T-cell (primary cell): ENCODE results near the gene SLC16A12. TPM values are rescaled to one million over a fixed set of nuclear protein-coding genes. Genes with fewer than 3 reads are reported as not detected.

Source experiments
- ATAC-seq, 4 experiments: fragments of 200-7000 bp in 3 of 4; fragments of 150-1000 bp in 1 of 4; cut with Tn5 transposase; replicated peaks in 1 of 4; 1 replicate in 3 of 4; 2 replicates in 1 of 4; pipeline ENCODE4 v1.10.0; 2021; ENCODE audit warnings: moderate library complexity in 3 of 4, mild to moderate bottlenecking in 2 of 4, moderate number of reproducible peaks in 1 of 4
- CTCF ChIA-PET, 2 donors: fragments of 300-600 bp; sonication (Branson Sonifier 250); formaldehyde crosslinking; loops; one replicate each; lab custom pipeline; 2022; ENCODE audit warnings: antibody characterized with exemption in 2 of 2; lab: Charles Lee
- POLR2A ChIA-PET, 2 donors: fragments of 300-600 bp; sonication (Branson Sonifier 250); formaldehyde crosslinking; loops; one replicate each; lab custom pipeline; 2022; ENCODE audit warnings: antibody characterized with exemption in 2 of 2; lab: Charles Lee
- DNase-seq, 35 experiments: peaks; one replicate each; pipeline versions ENCODE4 v3.0.0 to v3.0.0-alpha.2; 2013 to 2023
- H3K27ac ChIP-seq: one replicate; pipeline ENCODE4 v1.5.1; 2013; ENCODE audit warnings: low read length
- H3K27me3 ChIP-seq, 2 experiments: replicated peaks in 1 of 2; 1 replicate in 1 of 2; 2 replicates in 1 of 2; pipeline versions ENCODE4 v1.6.1 to v1.7.0; 2013; ENCODE audit warnings: low read length in 1 of 2, mixed read lengths in 1 of 2; ENCODE audit not compliant: control insufficient read depth in 2 of 2, insufficient read depth in 2 of 2; ENCODE audit errors: extremely low read depth in 1 of 2
- H3K36me3 ChIP-seq, 2 donors: 1 replicate in 1 of 2; 2 replicates in 1 of 2; pipeline versions ENCODE4 v1.6.1 to v1.7.0; 2013; ENCODE audit warnings: low read length in 1 of 2; ENCODE audit not compliant: control insufficient read depth in 2 of 2, insufficient read depth in 1 of 2; ENCODE audit errors: extremely low read depth in 1 of 2
- H3K4me1 ChIP-seq, 2 experiments: 1 replicate in 1 of 2; 2 replicates in 1 of 2; pipeline versions ENCODE4 v1.6.1 to v1.7.0; 2013; ENCODE audit warnings: low read length in 2 of 2, mixed read lengths in 1 of 2; ENCODE audit not compliant: insufficient read depth in 2 of 2, control insufficient read depth in 1 of 2; ENCODE audit errors: extremely low read depth in 1 of 2
- H3K4me3 ChIP-seq, 2 donors: 1 replicate in 1 of 2; 2 replicates in 1 of 2; pipeline versions ENCODE4 v1.5.1 to v1.7.0; 2013; ENCODE audit warnings: mild to moderate bottlenecking in 2 of 2, low read length in 1 of 2, moderate library complexity in 1 of 2; ENCODE audit not compliant: control insufficient read depth in 1 of 2; ENCODE audit errors: extremely low read depth in 1 of 2
- H3K9me3 ChIP-seq: 2 replicates; pipeline ENCODE4 v1.7.0; 2013
- H3K27ac Mint-ChIP-seq, 2 donors: one replicate each; pipeline ENCODE4 v1.8.0; 2020 to 2021; ENCODE audit warnings: mild to moderate bottlenecking in 2 of 2, mixed read lengths in 2 of 2
- H3K27me3 Mint-ChIP-seq, 2 donors: one replicate each; pipeline ENCODE4 v1.8.0; 2021 to 2022; ENCODE audit warnings: mixed read lengths in 2 of 2
- H3K36me3 Mint-ChIP-seq: one replicate; pipeline ENCODE4 v1.8.0; 2021; ENCODE audit warnings: mixed read lengths
- H3K4me1 Mint-ChIP-seq, 3 donors: one replicate each; pipeline ENCODE4 v1.8.0; 2020 to 2022; ENCODE audit warnings: mixed read lengths in 3 of 3, mild to moderate bottlenecking in 1 of 3
- H3K4me3 Mint-ChIP-seq, 3 donors: one replicate each; pipeline ENCODE4 v1.8.0; 2020 to 2022; ENCODE audit warnings: mild to moderate bottlenecking in 3 of 3, mixed read lengths in 3 of 3, moderate library complexity in 3 of 3
- H3K9me3 Mint-ChIP-seq, 3 donors: one replicate each; pipeline ENCODE4 v1.8.0; 2020 to 2022; ENCODE audit warnings: mixed read lengths in 3 of 3
- WGBS: methylation state at CpG from one replicate; pipeline ENCODE4 v1.1.5; 2013; ENCODE audit warnings: missing lambda C conversion rate; ENCODE audit not compliant: insufficient coverage; 5-methylcytosine and 5-hydroxymethylcytosine counted together
- total RNA-seq, 35 experiments: library from RNA in 6 of 35; stranded (reverse) in 6 of 35; fragments of 120-200 nt in 1 of 35; gene quantifications; one replicate each; pipeline versions ENCODE4 v1.2.1 to v1.2.4 and lab custom pipeline; 2013 to 2026

Gene SLC16A12
- total RNA-seq, 5 donors from 2014 or later (not counting 1 experiment from before 2014, with no cell fraction given) = not detected

- H3K27ac Mint-ChIP-seq = no peak overlapping the region
- peaks cover 2 to 5% of the 10 kb centered on the region in 2 donors for H3K27me3 Mint-ChIP-seq
- no CpG with 5 or more reads among the region's 1 CpG for WGBS
Measured at GRCh38 chr10:89471110-89471809, 64.1 kb downstream of the SLC16A12 start.

GRCh38 chr10:89470628-89471027 is 64.8 kb downstream of the SLC16A12 start:
- peaks cover 0 to 3% (median 0%) of the 10 kb centered on the region in 3 donors for H3K4me1 Mint-ChIP-seq
- Histone ChIP-seq H3K36me3 (no peaks in the 10 kb centered on the region), H3K27ac (no peak overlapping the region), H3K4me1 (no peaks in the 10 kb centered on the region), H3K27me3 (peaks cover 0 to 2% of the 10 kb centered on the region in 2 experiments), H3K4me3 (no peak overlapping the region), H3K9me3 (no peaks in the 10 kb centered on the region)
- no peak overlapping the region for H3K4me3 Mint-ChIP-seq
- H3K36me3 Mint-ChIP-seq = no peaks in the 10 kb centered on the region
- DNase-seq = no peak
- ChIA-PET POLR2A (no interaction called here), CTCF (no interaction called here)
- ATAC-seq = no peak
- H3K27me3 Mint-ChIP-seq = peaks cover 4 to 5% of the 10 kb centered on the region in 2 donors
- WGBS = no CpG with 5 or more reads among the region's 2 CpGs
- H3K9me3 Mint-ChIP-seq = no peaks in the 10 kb centered on the region
- no peak overlapping the region for H3K27ac Mint-ChIP-seq

More at GRCh38 chr10:89471110-89471809, 64.1 kb downstream of the SLC16A12 start:
- Mint-ChIP-seq H3K9me3 (no peaks in the 10 kb centered on the region), H3K36me3 (no peaks in the 10 kb centered on the region), H3K4me3 (no peak overlapping the region), H3K4me1 (peaks cover 0 to 3% (median 0%) of the 10 kb centered on the region in 3 donors)
- Histone ChIP-seq H3K9me3 (no peaks in the 10 kb centered on the region), H3K27me3 (peaks cover 0 to 2% of the 10 kb centered on the region in 2 experiments), H3K36me3 (no peaks in the 10 kb centered on the region), H3K27ac (no peak overlapping the region), H3K4me1 (no peaks in the 10 kb centered on the region), H3K4me3 (no peak overlapping the region)
- CTCF ChIA-PET = no interaction called here
- ATAC-seq (no peak), DNase-seq (no peak)
- POLR2A ChIA-PET = no interaction called here

GRCh38 chr10:89469517-89469916 is 65.9 kb downstream of the SLC16A12 start:
- no peak for ATAC-seq
- Histone ChIP-seq H3K4me3 (no peak overlapping the region), H3K9me3 (no peaks in the 10 kb centered on the region), H3K36me3 (no peaks in the 10 kb centered on the region), H3K27me3 (peaks cover 0 to 2% of the 10 kb centered on the region in 2 experiments), H3K4me1 (no peaks in the 10 kb centered on the region), H3K27ac (no peak overlapping the region)
- Mint-ChIP-seq H3K27me3 (peaks cover 5% of the 10 kb centered on the region in 2 donors), H3K9me3 (no peaks in the 10 kb centered on the region), H3K36me3 (no peaks in the 10 kb centered on the region), H3K4me3 (no peak overlapping the region), H3K4me1 (peaks cover 0 to 3% (median 0%) of the 10 kb centered on the region in 3 donors), H3K27ac (no peak overlapping the region)
- ChIA-PET POLR2A (no interaction called here), CTCF (no interaction called here)
- DNase-seq = no peak

GRCh38 chr10:89468191-89468965 is 67.0 kb downstream of the SLC16A12 start:
- Histone ChIP-seq H3K27me3 (peaks cover 0 to 2% of the 10 kb centered on the region in 2 experiments), H3K9me3 (no peaks in the 10 kb centered on the region), H3K36me3 (no peaks in the 10 kb centered on the region), H3K4me3 (no peak overlapping the region), H3K4me1 (no peaks in the 10 kb centered on the region), H3K27ac (no peak overlapping the region)
- peaks cover 0 to 5% of the 10 kb centered on the region in 2 donors for H3K27me3 Mint-ChIP-seq
- DNase-seq (no peak), ATAC-seq (no peak)
- H3K27ac Mint-ChIP-seq = no peak overlapping the region
- H3K36me3 Mint-ChIP-seq = no peaks in the 10 kb centered on the region
- ChIA-PET POLR2A (no interaction called here), CTCF (no interaction called here)
- H3K4me1 Mint-ChIP-seq = peaks cover 0 to 3% (median 0%) of the 10 kb centered on the region in 3 donors
- H3K9me3 Mint-ChIP-seq = no peaks in the 10 kb centered on the region
- WGBS = 89% methylated on average over 1 of the region's 9 CpGs
- no peak overlapping the region for H3K4me3 Mint-ChIP-seq

GRCh38 chr10:89466599-89467035 is 68.8 kb downstream of the SLC16A12 start:
- Histone ChIP-seq H3K27ac (no peak overlapping the region), H3K9me3 (no peaks in the 10 kb centered on the region), H3K4me3 (no peak overlapping the region), H3K36me3 (no peaks in the 10 kb centered on the region), H3K27me3 (no peaks in the 10 kb centered on the region), H3K4me1 (no peaks in the 10 kb centered on the region)
- DNase-seq (no peak), ATAC-seq (no peak)
- H3K4me1 Mint-ChIP-seq = peaks cover 0 to 3% (median 0%) of the 10 kb centered on the region in 3 donors
- H3K4me3 Mint-ChIP-seq = no peak overlapping the region
- ChIA-PET CTCF (no interaction called here), POLR2A (no interaction called here)
- peaks cover 0 to 5% of the 10 kb centered on the region in 2 donors for H3K27me3 Mint-ChIP-seq
- WGBS = no CpG with 5 or more reads among the region's 3 CpGs
- H3K36me3 Mint-ChIP-seq = no peaks in the 10 kb centered on the region
- no peaks in the 10 kb centered on the region for H3K9me3 Mint-ChIP-seq
- H3K27ac Mint-ChIP-seq = no peak overlapping the region

GRCh38 chr10:89465196-89465595 is 70.2 kb downstream of the SLC16A12 start:
- Mint-ChIP-seq H3K9me3 (no peaks in the 10 kb centered on the region), H3K36me3 (no peaks in the 10 kb centered on the region), H3K27ac (no peak overlapping the region), H3K4me3 (no peak overlapping the region), H3K4me1 (no peaks in the 10 kb centered on the region), H3K27me3 (peaks cover 4 to 5% of the 10 kb centered on the region in 2 donors)
- H3K4me1 ChIP-seq = no peaks in the 10 kb centered on the region
- no peaks in the 10 kb centered on the region for H3K36me3 ChIP-seq
- no CpG with 5 or more reads among the region's 2 CpGs for WGBS
- no peak overlapping the region for H3K4me3 ChIP-seq
- H3K9me3 ChIP-seq = no peaks in the 10 kb centered on the region
- no peak overlapping the region for H3K27ac ChIP-seq
- DNase-seq = no peak
- ATAC-seq = no peak
- POLR2A ChIA-PET = no interaction called here
- H3K27me3 ChIP-seq = no peaks in the 10 kb centered on the region
- CTCF ChIA-PET = interaction anchor here in 1 of 2 donors (0.9 kb wide), 1 partner anchor 15 kb away, joined by 4 read pairs; no protein-coding TSS in a partner anchor
